ENCODE measurements around the gene SHMT2. TPM values are rescaled to one million over a fixed set of nuclear protein-coding genes. Genes with fewer than 3 reads are reported as not detected.

The SHMT2 gene
- total RNA-seq, 4 donors from 2014 or later, result 62.4 to 71.8 (median 67.4) TPM

- intact Hi-C loops (cut with DNase I; ENCODE audit: low total_unique reads), result no loop called here
- WGBS, 2 donors, result 84 to 88% methylated on average over 20 to 25 of the region's 30 CpGs
- H3K4me3 ChIP-seq (ENCODE audit: low read depth, poor library complexity, severe bottlenecking), result no peak overlapping the region
- DNase-seq (ENCODE audit: low spot score in 2 of 2), result no peak
- TF ChIP-seq POLR2A (IDR thresholded peaks at IDR 0.05) (no peak), CTCF (IDR thresholded peaks at IDR 0.05) (no peak)
Measured at GRCh38 chr12:57224278-57224972, 5.1 kb upstream of the SHMT2 start.

- TF ChIP-seq POLR2A (IDR thresholded peaks at IDR 0.05), result no peak
- TF ChIP-seq CTCF (IDR thresholded peaks at IDR 0.05), result no peak
- H3K4me3 ChIP-seq (ENCODE audit: low read depth, poor library complexity, severe bottlenecking), result no peak overlapping the region
- DNase-seq (ENCODE audit: low spot score in 2 of 2), result no peak
- 55 to 59% methylated on average over 38 to 53 of the region's 61 CpGs for WGBS, 2 donors
- intact Hi-C loops (cut with DNase I; ENCODE audit: low total_unique reads), result no loop called here
Measured at GRCh38 chr12:57224973-57225679, 4.4 kb upstream of the SHMT2 start.

- no peak for TF ChIP-seq POLR2A (IDR thresholded peaks at IDR 0.05)
- TF ChIP-seq CTCF (IDR thresholded peaks at IDR 0.05), result no peak
- intact Hi-C loops (cut with DNase I; ENCODE audit: low total_unique reads), result no loop called here
- DNase-seq (ENCODE audit: low spot score in 2 of 2), result no peak
- 63 to 69% methylated on average over 17 to 18 of the region's 18 CpGs for WGBS, 2 donors
- H3K4me3 ChIP-seq (ENCODE audit: low read depth, poor library complexity, severe bottlenecking), result no peak overlapping the region
Measured at GRCh38 chr12:57225680-57226210, 3.8 kb upstream of the SHMT2 start.

- no peak for DNase-seq (ENCODE audit: low spot score in 2 of 2)
- WGBS, 2 donors, result 31 to 37% methylated on average over 29 to 30 of the region's 35 CpGs
- TF ChIP-seq CTCF (IDR thresholded peaks at IDR 0.05) (no peak), POLR2A (IDR thresholded peaks at IDR 0.05) (no peak)
- intact Hi-C loops (cut with DNase I; ENCODE audit: low total_unique reads), result no loop called here
- no peak overlapping the region for H3K4me3 ChIP-seq (ENCODE audit: low read depth, poor library complexity, severe bottlenecking)
Measured at GRCh38 chr12:57226588-57227314, 2.8 kb upstream of the SHMT2 start.

- no peak for DNase-seq (ENCODE audit: low spot score in 2 of 2)
- intact Hi-C loops (cut with DNase I; ENCODE audit: low total_unique reads), result no loop called here
- no peak overlapping the region for H3K4me3 ChIP-seq (ENCODE audit: low read depth, poor library complexity, severe bottlenecking)
- TF ChIP-seq POLR2A (IDR thresholded peaks at IDR 0.05), result no peak
- TF ChIP-seq CTCF (IDR thresholded peaks at IDR 0.05), result no peak
- WGBS, 2 donors, result 61 to 66% methylated on average over 7 of the region's 8 CpGs
Measured at GRCh38 chr12:57227315-57228115, 2.0 kb upstream of the SHMT2 start.
